Cardiac fibroblast (primary cell): ENCODE data around the gene MRPL41.
A peak's percentile ranks its signal among the peaks of the same experiment; 100 is the strongest.

ENCODE experiments used
- DNase-seq, 2 donors: peaks; one replicate each; pipeline versions ENCODE4 v3.0.0 to v3.0.0-alpha.2; 2010; ENCODE audit warnings: low read depth in 2 of 2
- H3K4me3 ChIP-seq, 2 donors: replicated peaks in 1 of 2; 1 replicate in 1 of 2; 2 replicates in 1 of 2; pipeline ENCODE4 v1.5.1; 2011; ENCODE audit warnings: low read depth in 2 of 2, low read length in 2 of 2, mild to moderate bottlenecking in 2 of 2, moderate library complexity in 1 of 2
- CTCF ChIP-seq: IDR thresholded peaks from one replicate; pipeline ENCODE4 v1.5.1; 2011; ENCODE audit warnings: low read depth, mild to moderate bottlenecking, low read length, inconsistent platforms

The MRPL41 gene

GRCh38 chr9:137575364-137575715 is 23.7 kb downstream of the MRPL41 start:
- no peak overlapping the region for H3K4me3 ChIP-seq
- DNase-seq = peak in 1 of 2 donors; percentile 33
- TF ChIP-seq CTCF = no peak

- DNase-seq = no peak
- no peak overlapping the region for H3K4me3 ChIP-seq
- no peak for TF ChIP-seq CTCF
Measured at GRCh38 chr9:137575716-137576411, 24.2 kb downstream of the MRPL41 start.

- peak within 1 kb of the TSS; percentile 71 to 92 for H3K4me3 ChIP-seq
- peak; percentile 72 for TF ChIP-seq CTCF
- peak; percentile 90 to 93 for DNase-seq
Measured at GRCh38 chr9:137578518-137579258, 27.0 kb downstream of the MRPL41 start, which contains the start of gene DPH7. TSS of gene DPH7 (minus strand) at chr9:137578925. CDS start at chr9:137578777, 148 bp downstream.

- peak overlapping the region; percentile 42 to 92 for H3K4me3 ChIP-seq
- no peak for TF ChIP-seq CTCF
Measured at GRCh38 chr9:137579259-137579604, 27.6 kb downstream of the MRPL41 start.

GRCh38 chr9:137580209-137580953 is 28.7 kb downstream of the MRPL41 start:
- TF ChIP-seq CTCF = no peak
- DNase-seq = no peak
- H3K4me3 ChIP-seq = no peak overlapping the region

More at GRCh38 chr9:137579259-137579604, 27.6 kb downstream of the MRPL41 start:
- DNase-seq = no peak

GRCh38 chr9:137580954-137581322 is 29.3 kb downstream of the MRPL41 start:
- H3K4me3 ChIP-seq = no peak overlapping the region
- TF ChIP-seq CTCF = no peak
- DNase-seq = no peak
